ENCODE data around the gene HDGFL2.
A peak's percentile ranks its signal among the peaks of the same experiment; 100 is the strongest.

- TF ChIP-seq, protein P1, sequence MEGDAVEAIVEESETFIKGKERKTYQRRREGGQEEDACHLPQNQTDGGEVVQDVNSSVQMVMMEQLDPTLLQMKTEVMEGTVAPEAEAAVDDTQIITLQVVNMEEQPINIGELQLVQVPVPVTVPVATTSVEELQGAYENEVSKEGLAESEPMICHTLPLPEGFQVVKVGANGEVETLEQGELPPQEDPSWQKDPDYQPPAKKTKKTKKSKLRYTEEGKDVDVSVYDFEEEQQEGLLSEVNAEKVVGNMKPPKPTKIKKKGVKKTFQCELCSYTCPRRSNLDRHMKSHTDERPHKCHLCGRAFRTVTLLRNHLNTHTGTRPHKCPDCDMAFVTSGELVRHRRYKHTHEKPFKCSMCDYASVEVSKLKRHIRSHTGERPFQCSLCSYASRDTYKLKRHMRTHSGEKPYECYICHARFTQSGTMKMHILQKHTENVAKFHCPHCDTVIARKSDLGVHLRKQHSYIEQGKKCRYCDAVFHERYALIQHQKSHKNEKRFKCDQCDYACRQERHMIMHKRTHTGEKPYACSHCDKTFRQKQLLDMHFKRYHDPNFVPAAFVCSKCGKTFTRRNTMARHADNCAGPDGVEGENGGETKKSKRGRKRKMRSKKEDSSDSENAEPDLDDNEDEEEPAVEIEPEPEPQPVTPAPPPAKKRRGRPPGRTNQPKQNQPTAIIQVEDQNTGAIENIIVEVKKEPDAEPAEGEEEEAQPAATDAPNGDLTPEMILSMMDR (IDR thresholded peaks at IDR 0.05 in 2 of 3, conservative IDR thresholded peaks at IDR 0.05 in 1 of 3; ENCODE audit: borderline replicate concordance in 1 of 3, insufficient read depth in 1 of 3, low read depth in 2 of 3, low read length in 2 of 3) = peak; percentile 33 to 75 (median 60); a peak in 5 of 6 replicates
- TF ChIP-seq CBX3 (IDR thresholded peaks at IDR 0.05; ENCODE audit: low read depth) = no peak
- no peak for TF ChIP-seq POLR2A (IDR thresholded peaks at IDR 0.05; ENCODE audit: borderline replicate concordance, extremely low read depth, insufficient read depth, insufficient read length)
- TF ChIP-seq YY1 (IDR thresholded peaks at IDR 0.05; ENCODE audit: extremely low read depth, insufficient replicate concordance, low read depth, low read length) = no peak
- no peak for TF ChIP-seq REST (IDR thresholded peaks at IDR 0.05; ENCODE audit: low read depth)
- no peak for TF ChIP-seq FOSL1 (IDR thresholded peaks at IDR 0.05; ENCODE audit: low read depth)
- no peak for TF ChIP-seq ZBTB33 (IDR thresholded peaks at IDR 0.05; ENCODE audit: extremely low read depth, insufficient replicate concordance, low read length)
- TF ChIP-seq POLR2AphosphoS5 (IDR thresholded peaks at IDR 0.05; ENCODE audit: low read depth, low read length) = no peak
- TF ChIP-seq JUND (IDR thresholded peaks at IDR 0.05) = no peak
- TF ChIP-seq EGR1 (IDR thresholded peaks at IDR 0.05; ENCODE audit: low read depth) = no peak
Measured at GRCh38 chr19:4495471-4495870, 23.4 kb downstream of the HDGFL2 start.
